HepG2 (cell line): ENCODE measurements around the gene HS3ST3B1. TPM values are rescaled to one million over a fixed set of nuclear protein-coding genes. Genes with fewer than 3 reads are reported as not detected.

ENCODE experiments used
- ATAC-seq: fragments of 200-7000 bp; cut with Tn5 transposase; 3 replicates; pipeline ENCODE4 v1.9.1; 2020; ENCODE audit warnings: mild to moderate bottlenecking, moderate library complexity
- BruUV-seq: library from RNA; stranded (reverse); fragments of 400-500 nt; replicated peaks from 2 replicates; lab custom pipeline; 2021; lab: Mats Ljungman, UMichigan
- CTCF ChIA-PET: fragments of 300-600 bp; formaldehyde crosslinking; extraction: SDS; loops from one replicate; lab custom pipeline; 2021; ENCODE audit warnings: low total read pairs, inconsistent platforms, low intra/inter-chr PET ratio; lab: Yijun Ruan, JAX
- POLR2A ChIA-PET: fragments of 350-600 bp; sonication (Branson Sonifier 250); formaldehyde crosslinking; loops from one replicate; lab custom pipeline; 2020; ENCODE audit warnings: antibody characterized with exemption, inconsistent platforms; lab: Yijun Ruan, JAX
- DNase-seq: peaks from one replicate; pipeline ENCODE4 v3.0.0-alpha.2; 2015; ENCODE audit warnings: low spot score
- FAIRE-seq: peaks from 3 replicates; lab custom pipeline; 2011; peaks lifted over from hg19 to GRCh38; lab: Jason Lieb, UNC
- H2AFZ ChIP-seq: one replicate; pipeline ENCODE4 v1.6.1; 2011; ENCODE audit warnings: low read length, inconsistent platforms
- H3K27ac ChIP-seq: fragments of 300-600 bp; 3 replicates; pipeline ENCODE4 v1.8.0; 2011; ENCODE audit warnings: mixed run types, mild to moderate bottlenecking, mixed read lengths, low read length, inconsistent platforms; ENCODE audit not compliant: insufficient read depth; ENCODE audit errors: extremely low read length
- H3K27me3 ChIP-seq, 2 experiments: fragments of 200-600 bp in 1 of 2; 2 replicates in 1 of 2; 3 replicates in 1 of 2; pipeline versions ENCODE4 v1.6.0 to v1.8.0; 2011; ENCODE audit warnings: low read length in 2 of 2, mild to moderate bottlenecking in 2 of 2, moderate library complexity in 2 of 2, inconsistent platforms in 1 of 2; ENCODE audit not compliant: insufficient read depth in 2 of 2, control insufficient read depth in 1 of 2
- H3K36me3 ChIP-seq, 2 experiments: fragments of 200-600 bp in 1 of 2; replicated peaks in 1 of 2; 2 replicates in 1 of 2; 3 replicates in 1 of 2; pipeline versions ENCODE4 v1.5.1 to v1.8.0; 2011; ENCODE audit warnings: low read length in 2 of 2, inconsistent platforms in 1 of 2; ENCODE audit not compliant: insufficient read depth in 2 of 2, control insufficient read depth in 1 of 2
- H3K4me1 ChIP-seq: 2 replicates; pipeline ENCODE4 v1.5.1; 2012; ENCODE audit warnings: low read length, inconsistent platforms; ENCODE audit not compliant: insufficient read depth
- H3K4me2 ChIP-seq: 2 replicates; pipeline ENCODE4 v1.6.0; 2011; ENCODE audit warnings: low read depth, low read length, inconsistent platforms
- H3K4me3 ChIP-seq, 3 experiments: fragments of 200-600 bp in 1 of 3; sonication (generic), shearing (Covaris generic) in 1 of 3; replicated peaks in 1 of 3; 2 replicates each; pipeline ENCODE4 v1.5.1; 2011 to 2016; ENCODE audit warnings: low read length in 3 of 3, inconsistent platforms in 2 of 3, low read depth in 2 of 3, mild to moderate bottlenecking in 2 of 3, control low read depth in 1 of 3, mixed read lengths in 1 of 3; ENCODE audit not compliant: insufficient read depth in 1 of 3
- H3K79me2 ChIP-seq: one replicate; pipeline ENCODE4 v1.6.1; 2011; ENCODE audit warnings: low read length, inconsistent platforms; ENCODE audit not compliant: insufficient read depth
- H3K9ac ChIP-seq: 2 replicates; pipeline ENCODE4 v1.6.0; 2011; ENCODE audit warnings: mild to moderate bottlenecking, low read depth, low read length, inconsistent platforms; ENCODE audit not compliant: insufficient read depth
- H3K9me3 ChIP-seq: 2 replicates; pipeline ENCODE4 v1.5.1; 2012; ENCODE audit warnings: mild to moderate bottlenecking, low read length
- H4K20me1 ChIP-seq: 2 replicates; pipeline ENCODE4 v1.6.0; 2011; ENCODE audit warnings: inconsistent platforms, mild to moderate bottlenecking, low read length, moderate library complexity; ENCODE audit not compliant: insufficient read depth
- ATF2 ChIP-seq: sonication (generic); formaldehyde crosslinking; IDR thresholded peaks from 2 replicates; pipeline ENCODE4 v1.4.0; 2020; ENCODE audit warnings: missing genetic modification reagents
- ATF7 ChIP-seq, 2 experiments: fragments of 450-650 bp in 1 of 2; sonication (generic) in 1 of 2; formaldehyde crosslinking in 1 of 2; IDR thresholded peaks; 2 replicates each; pipeline versions ENCODE4 v1.4.0 to v1.6.1; 2016 to 2020; ENCODE audit warnings: antibody characterized with exemption in 1 of 2, mild to moderate bottlenecking in 1 of 2, missing genetic modification reagents in 1 of 2
- GRHL1 ChIP-seq: sonication (generic); formaldehyde crosslinking; conservative IDR thresholded peaks from 2 replicates; pipeline ENCODE4 v1.8.0; 2022; ENCODE audit warnings: missing genetic modification reagents
- LCORL ChIP-seq, 2 experiments: fragments of 450-650 bp in 1 of 2; sonication (generic) in 1 of 2; formaldehyde crosslinking in 1 of 2; IDR thresholded peaks; 2 replicates each; pipeline versions ENCODE4 v1.5.0 to v1.6.1; 2017 to 2020; ENCODE audit warnings: antibody characterized with exemption in 1 of 2, missing genetic modification reagents in 1 of 2
- MAFF ChIP-seq: IDR thresholded peaks from 2 replicates; pipeline ENCODE4 v1.6.1; 2011; ENCODE audit warnings: low read depth, low read length, improper control_type of control experiment
- MAFK ChIP-seq, 2 experiments: IDR thresholded peaks in 1 of 2; conservative IDR thresholded peaks in 1 of 2; 2 replicates each; pipeline ENCODE4 v1.6.1; 2011; ENCODE audit warnings: improper control_type of control experiment in 2 of 2, low read length in 2 of 2
- PHF21A ChIP-seq: sonication (generic); formaldehyde crosslinking; IDR thresholded peaks from 2 replicates; pipeline ENCODE4 v1.5.0; 2020; ENCODE audit warnings: mild to moderate bottlenecking, missing genetic modification reagents
- RBM22 ChIP-seq: fragments of 200-400 bp; formaldehyde crosslinking; optimal IDR thresholded peaks from 2 replicates; pipeline ENCODE3; 2017; ENCODE audit warnings: mild to moderate bottlenecking, low read length, moderate library complexity
- ZNF205 ChIP-seq: IDR thresholded peaks from 2 replicates; pipeline ENCODE4 v1.6.1; 2018; ENCODE audit warnings: missing biosample characterization, missing genetic modification reagents
- ZNF543 ChIP-seq: sonication (generic); formaldehyde crosslinking; IDR thresholded peaks from 2 replicates; pipeline ENCODE4 v1.4.0; 2020; ENCODE audit warnings: mild to moderate bottlenecking, missing genetic modification reagents
- WGBS: methylation state at CpG from one replicate; pipeline ENCODE4 v1.1.6; 2017; ENCODE audit warnings: low lambda C conversion rate; 5-methylcytosine and 5-hydroxymethylcytosine counted together
- in situ Hi-C: cut with HindIII; loops from 2 replicates; pipeline ENCODE4 v1.10.0; 2017; ENCODE audit warnings: low pct_unique_long_range_greater_than_20kb; ENCODE audit not compliant: extremely low pct_ligation_motif_present
- intact Hi-C: fragments of 100-400 bp; cut with micrococcal nuclease; formaldehyde crosslinking; loops from one replicate; pipeline ENCODE4 v1.10.0; 2022; ENCODE audit not compliant: unreplicated experiment
- polyA plus RNA-seq, 8 experiments: library from polyadenylated mRNA; depleted of rRNA in 3 of 8; stranded (reverse) in 7 of 8; unstranded in 1 of 8; fragments of >200 nt; fragmentation: Illumina TruSeq in 4 of 8; extraction: Trizol in 4 of 8; gene quantifications; 2 replicates each; pipeline versions ENCODE4 v1.2.1 to v1.2.3, GENCODE V29; 2011 to 2016; ENCODE audit warnings: low read depth in 4 of 8, missing spikeins in 1 of 8, mixed read lengths in 1 of 8; ENCODE audit not compliant: insufficient read depth in 1 of 8
- total RNA-seq, 5 experiments: library from RNA; depleted of rRNA; stranded (reverse); fragments of >200 nt; fragmentation: Illumina TruSeq; extraction: Trizol; gene quantifications; 2 replicates each; pipeline ENCODE4 v1.2.3, GENCODE V29; 2016; ENCODE audit warnings: low read depth in 1 of 5

Gene HS3ST3B1
- total and polyA plus RNA-seq, 2 of the 13 experiments (the other 11 are each of a cell fraction or from before 2014, with no cell fraction given): 15.7 to 39.5 TPM

GRCh38 chr17:14321476-14321949 lies 20.6 kb downstream of the HS3ST3B1 start (continued):
- TF ChIP-seq ZNF205 (CRISPR knock-in tag): peak; percentile 73
- no peak for TF ChIP-seq ATF2
- no peak for TF ChIP-seq ATF7 (IDR thresholded peaks at IDR 0.05)
- TF ChIP-seq ATF7 (CRISPR knock-in tag; IDR thresholded peaks at IDR 0.05): no peak
- TF ChIP-seq LCORL (IDR thresholded peaks at IDR 0.05): no peak
- TF ChIP-seq LCORL (CRISPR knock-in tag; IDR thresholded peaks at IDR 0.05): 0 out of 2 replicates have a peak, but pooled peaks have one; percentile 27
- TF ChIP-seq PHF21A (CRISPR knock-in tag): 0 out of 2 replicates have a peak, but pooled peaks have one; percentile 33
- TF ChIP-seq, all 625 proteins: peak for 13

- no peak overlapping the region for H3K9ac ChIP-seq
- DNase-seq (no peak), ATAC-seq (no peak), FAIRE-seq (no peak)
- peaks cover 0 to under 1% of the 10 kb centered on the region in 2 experiments; a peak in 3 of 5 replicates for H3K36me3 ChIP-seq
- H3K4me1 ChIP-seq: peaks cover 95% of the 10 kb centered on the region
- no peaks in the 10 kb centered on the region for H3K9me3 ChIP-seq
- BruUV-seq: no TSS peak
- in situ Hi-C loops: no loop called here
- no peak overlapping the region for H3K4me2 ChIP-seq
- H3K4me3 ChIP-seq: no peak overlapping the region
- POLR2A ChIA-PET: interaction anchor here (0.8 to 4.5 kb wide), 5 partner anchors 13 to 60 kb away, joined by 3 to 45 read pairs (median 8); no protein-coding TSS in a partner anchor
- peak; percentile 78 for TF ChIP-seq MAFF
- peak; percentile 24 for TF ChIP-seq RBM22
- no peak for TF ChIP-seq ZNF543 (CRISPR knock-in tag)
- no peak for TF ChIP-seq GRHL1
- peak; percentile 77 to 88 for TF ChIP-seq MAFK (conservative IDR thresholded peaks at IDR 0.05 in 1 of 2, IDR thresholded peaks at IDR 0.05 in 1 of 2; ENCODE audit: low read length in 2 of 2)
- TF ChIP-seq, all 625 proteins: peak for 3
- Histone ChIP-seq H3K27ac (peak overlapping the region; percentile 28), H4K20me1 (peaks cover 32% of the 10 kb centered on the region), H2AFZ (no peak overlapping the region), H3K27me3 (no peaks in the 10 kb centered on the region), H3K79me2 (peaks cover 97% of the 10 kb centered on the region)
- intact Hi-C loops: no loop called here
- 92% methylated on average over 7 of the region's 7 CpGs for WGBS
- CTCF ChIA-PET: no interaction called here
Measured at GRCh38 chr17:14321980-14322776, 21.3 kb downstream of the HS3ST3B1 start.
